OCI-LY3 (cell line): ENCODE data around the gene CHRM4.

ENCODE experiments used
- H2AFZ ChIP-seq: fragments of 200-600, 300-600 bp; shearing (Covaris generic); 2 replicates; pipeline ENCODE4 v1.6.0; 2014; ENCODE audit warnings: antibody characterized with exemption, low read depth, low read length
- H3K27ac ChIP-seq: fragments of 200-600, 300-600 bp; sonication (generic); 2 replicates; pipeline ENCODE4 v1.5.1; 2014; ENCODE audit warnings: mild to moderate bottlenecking, low read length, moderate library complexity, mixed read lengths
- H3K27me3 ChIP-seq: fragments of 200-600, 300-600 bp; sonication (generic); 2 replicates; pipeline ENCODE4 v1.6.1; 2014; ENCODE audit warnings: low read depth, low read length, mixed read lengths
- H3K36me3 ChIP-seq: fragments of 200-600, 300-600 bp; sonication (generic); replicated peaks from 2 replicates; pipeline ENCODE3; 2014; ENCODE audit warnings: low read depth, low read length, mixed read lengths
- H3K4me1 ChIP-seq: fragments of 300-600, 200-600 bp; sonication (generic); 2 replicates; pipeline ENCODE4 v1.6.1; 2014; ENCODE audit warnings: low read length, mixed read lengths
- H3K4me2 ChIP-seq: fragments of 200-600, 300-600 bp; sonication (generic); 2 replicates; pipeline ENCODE4 v1.6.1; 2014; ENCODE audit warnings: low read length, mixed read lengths
- H3K4me3 ChIP-seq: fragments of 300-600, 200-600 bp; sonication (generic); 2 replicates; pipeline ENCODE4 v1.5.1; 2014; ENCODE audit warnings: antibody characterized with exemption, mild to moderate bottlenecking, low read length, moderate library complexity
- H3K79me2 ChIP-seq: fragments of 300-600, 200-600 bp; shearing (Covaris generic); 2 replicates; pipeline ENCODE4 v1.6.1; 2014; ENCODE audit warnings: mild to moderate bottlenecking, low read length, mixed read lengths
- H3K9ac ChIP-seq: fragments of 300-600, 200-600 bp; shearing (Covaris generic); 2 replicates; pipeline ENCODE4 v1.6.0; 2014; ENCODE audit warnings: mild to moderate bottlenecking, low read length, moderate library complexity
- H3K9me3 ChIP-seq: fragments of 200-600, 300-600 bp; shearing (Covaris generic); 2 replicates; pipeline ENCODE4 v1.6.1; 2014; ENCODE audit warnings: low read length, mixed read lengths; ENCODE audit not compliant: insufficient read depth
- H4K20me1 ChIP-seq: fragments of 200-600, 300-600 bp; sonication (generic); 2 replicates; pipeline ENCODE4 v1.6.1; 2016; ENCODE audit warnings: low read length, mixed read lengths; ENCODE audit not compliant: insufficient read depth
- EZH2phosphoT487 ChIP-seq: fragments of 200-600 bp; shearing (Covaris generic); IDR thresholded peaks from 2 replicates; pipeline ENCODE4 v1.6.1; 2018; ENCODE audit warnings: antibody characterized with exemption, mixed run types, low read depth
- TF ChIP-seq, protein P1 (sequence below): fragments of 200-600, 300-600 bp; sonication (generic); IDR thresholded peaks from 2 replicates; pipeline ENCODE4 v1.5.1; 2014; ENCODE audit warnings: antibody characterized with exemption, low read length, low read depth

CHRM4 gene

DNA sequence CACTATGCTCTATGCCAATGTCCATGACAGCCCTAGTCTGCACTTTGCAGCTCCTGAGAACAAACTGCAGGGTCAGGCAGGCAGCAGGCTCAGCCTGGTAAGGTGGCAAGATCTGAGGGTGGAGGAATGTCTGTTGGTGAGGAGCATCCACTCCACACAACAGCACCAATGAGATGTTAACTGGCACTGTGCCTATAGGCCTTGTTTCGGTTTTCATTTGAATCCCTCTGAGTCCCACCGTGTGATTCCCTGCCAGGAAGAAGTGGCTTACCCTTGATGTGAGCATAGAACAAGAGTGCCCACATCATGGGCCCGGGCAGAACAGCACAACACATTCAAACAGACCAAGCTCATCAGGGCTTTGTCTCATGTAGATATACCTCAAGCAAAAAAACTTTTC, 44.1 kb upstream of the CHRM4 start:
- H3K79me2 ChIP-seq, result 0 out of 2 replicates have a peak, but pooled peaks cover 3% of the 10 kb centered on the region
- 0 out of 2 replicates have a peak, but pooled peaks cover 5% of the 10 kb centered on the region for H4K20me1 ChIP-seq
- H3K4me1 ChIP-seq, result peaks cover 31% of the 10 kb centered on the region
- no peak overlapping the region for H3K27ac ChIP-seq
- H3K4me3 ChIP-seq, result no peak overlapping the region
- H3K9me3 ChIP-seq, result no peaks in the 10 kb centered on the region
- H3K27me3 ChIP-seq, result no peaks in the 10 kb centered on the region
- H3K4me2 ChIP-seq, result no peak overlapping the region
- H3K36me3 ChIP-seq, result peaks cover 16% of the 10 kb centered on the region
- no peak overlapping the region for H2AFZ ChIP-seq
- TF ChIP-seq, protein P1, sequence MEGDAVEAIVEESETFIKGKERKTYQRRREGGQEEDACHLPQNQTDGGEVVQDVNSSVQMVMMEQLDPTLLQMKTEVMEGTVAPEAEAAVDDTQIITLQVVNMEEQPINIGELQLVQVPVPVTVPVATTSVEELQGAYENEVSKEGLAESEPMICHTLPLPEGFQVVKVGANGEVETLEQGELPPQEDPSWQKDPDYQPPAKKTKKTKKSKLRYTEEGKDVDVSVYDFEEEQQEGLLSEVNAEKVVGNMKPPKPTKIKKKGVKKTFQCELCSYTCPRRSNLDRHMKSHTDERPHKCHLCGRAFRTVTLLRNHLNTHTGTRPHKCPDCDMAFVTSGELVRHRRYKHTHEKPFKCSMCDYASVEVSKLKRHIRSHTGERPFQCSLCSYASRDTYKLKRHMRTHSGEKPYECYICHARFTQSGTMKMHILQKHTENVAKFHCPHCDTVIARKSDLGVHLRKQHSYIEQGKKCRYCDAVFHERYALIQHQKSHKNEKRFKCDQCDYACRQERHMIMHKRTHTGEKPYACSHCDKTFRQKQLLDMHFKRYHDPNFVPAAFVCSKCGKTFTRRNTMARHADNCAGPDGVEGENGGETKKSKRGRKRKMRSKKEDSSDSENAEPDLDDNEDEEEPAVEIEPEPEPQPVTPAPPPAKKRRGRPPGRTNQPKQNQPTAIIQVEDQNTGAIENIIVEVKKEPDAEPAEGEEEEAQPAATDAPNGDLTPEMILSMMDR, result no peak
- TF ChIP-seq EZH2phosphoT487, result no peak
- H3K9ac ChIP-seq, result no peak overlapping the region

DNA sequence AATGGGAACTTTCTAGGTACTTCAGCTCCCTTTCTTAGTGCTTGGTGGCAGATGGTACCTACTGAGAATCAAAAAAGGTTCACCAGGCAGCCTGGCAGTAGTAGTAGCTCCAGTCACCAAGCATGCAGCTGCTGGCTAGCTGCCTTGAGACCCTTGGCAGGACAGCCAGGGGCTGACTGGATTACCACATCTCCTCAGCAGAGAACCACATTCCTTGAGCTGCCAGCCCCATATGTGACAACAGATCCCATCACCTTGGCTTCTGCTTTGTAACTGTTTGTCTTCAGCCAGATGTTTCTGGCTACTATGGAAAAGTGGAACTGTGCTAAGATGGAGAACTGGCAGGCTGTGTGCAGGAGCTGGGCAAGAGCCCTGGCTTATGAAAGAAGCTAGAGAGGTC, 39.6 kb upstream of the CHRM4 start:
- Histone ChIP-seq H3K4me3 (no peak overlapping the region), H3K27me3 (no peaks in the 10 kb centered on the region), H3K4me2 (no peak overlapping the region), H2AFZ (no peak overlapping the region), H3K9ac (no peak overlapping the region), H3K4me1 (peaks cover 11% of the 10 kb centered on the region), H3K9me3 (no peaks in the 10 kb centered on the region), H4K20me1 (0 out of 2 replicates have a peak, but pooled peaks cover 5% of the 10 kb centered on the region), H3K36me3 (peaks cover 17% of the 10 kb centered on the region), H3K79me2 (no peaks in the 10 kb centered on the region), H3K27ac (no peak overlapping the region)
- TF ChIP-seq EZH2phosphoT487, result no peak
- TF ChIP-seq, protein P1, result no peak

DNA sequence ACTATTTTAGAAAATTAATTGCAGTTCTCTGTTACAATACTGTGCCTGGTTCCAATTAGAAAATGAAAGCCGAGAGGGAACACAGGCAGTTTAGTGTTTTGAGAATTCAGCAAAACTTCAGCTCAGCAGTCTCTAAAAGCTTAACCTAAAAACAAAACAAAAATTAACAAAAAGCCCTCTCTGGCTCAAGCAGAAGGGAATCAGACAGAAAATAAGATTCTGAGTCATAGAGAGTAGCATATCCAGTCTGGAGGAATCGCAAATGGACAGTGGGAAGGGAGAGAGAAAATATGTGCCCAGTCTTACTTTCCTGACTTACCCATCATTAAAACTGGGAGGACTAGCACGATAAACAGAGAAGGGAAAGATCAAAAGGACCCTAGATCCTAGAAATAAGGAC, 38.1 kb upstream of the CHRM4 start:
- Histone ChIP-seq H3K9ac (no peak overlapping the region), H2AFZ (no peak overlapping the region), H3K9me3 (no peaks in the 10 kb centered on the region), H3K4me2 (no peak overlapping the region), H3K4me1 (no peaks in the 10 kb centered on the region), H3K79me2 (no peaks in the 10 kb centered on the region), H3K4me3 (no peak overlapping the region), H3K27ac (no peak overlapping the region), H3K36me3 (peaks cover 17% of the 10 kb centered on the region), H3K27me3 (no peaks in the 10 kb centered on the region), H4K20me1 (no peaks in the 10 kb centered on the region)
- TF ChIP-seq, protein P1, result no peak
- no peak for TF ChIP-seq EZH2phosphoT487

DNA sequence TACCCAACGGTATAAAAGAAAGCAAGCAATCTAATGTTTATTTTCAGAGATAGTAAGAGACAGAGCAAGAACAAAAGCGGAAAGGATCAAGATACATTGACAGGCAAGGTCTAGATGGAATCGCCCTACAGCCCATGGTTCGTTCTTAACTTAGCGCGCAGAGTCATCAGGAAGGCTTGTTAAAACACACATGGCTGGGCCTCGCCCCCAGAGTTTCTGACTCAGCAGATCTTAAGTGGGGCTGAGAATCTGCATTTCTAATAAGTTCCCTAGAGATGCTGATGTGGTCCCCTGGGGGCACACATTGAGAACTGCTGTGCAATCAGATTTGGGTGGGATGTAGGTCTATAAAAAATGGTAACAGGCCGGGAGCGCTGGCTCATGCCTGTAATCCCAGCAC, 35.8 kb upstream of the CHRM4 start:
- no peak overlapping the region for H3K27ac ChIP-seq

More for the DNA sequence above, 35.8 kb upstream of the CHRM4 start:
- no peak overlapping the region for H3K9ac ChIP-seq
- no peaks in the 10 kb centered on the region for H3K27me3 ChIP-seq
- H2AFZ ChIP-seq, result no peak overlapping the region
- no peak overlapping the region for H3K4me2 ChIP-seq
- no peak overlapping the region for H3K4me3 ChIP-seq
- no peaks in the 10 kb centered on the region for H3K9me3 ChIP-seq
- no peaks in the 10 kb centered on the region for H4K20me1 ChIP-seq
- H3K36me3 ChIP-seq, result peaks cover 7% of the 10 kb centered on the region
- H3K79me2 ChIP-seq, result no peaks in the 10 kb centered on the region
- H3K4me1 ChIP-seq, result no peaks in the 10 kb centered on the region
- TF ChIP-seq, protein P1, result no peak
- no peak for TF ChIP-seq EZH2phosphoT487
